Measurements from ENCODE around the gene BICD1.

The BICD1 gene

DNA sequence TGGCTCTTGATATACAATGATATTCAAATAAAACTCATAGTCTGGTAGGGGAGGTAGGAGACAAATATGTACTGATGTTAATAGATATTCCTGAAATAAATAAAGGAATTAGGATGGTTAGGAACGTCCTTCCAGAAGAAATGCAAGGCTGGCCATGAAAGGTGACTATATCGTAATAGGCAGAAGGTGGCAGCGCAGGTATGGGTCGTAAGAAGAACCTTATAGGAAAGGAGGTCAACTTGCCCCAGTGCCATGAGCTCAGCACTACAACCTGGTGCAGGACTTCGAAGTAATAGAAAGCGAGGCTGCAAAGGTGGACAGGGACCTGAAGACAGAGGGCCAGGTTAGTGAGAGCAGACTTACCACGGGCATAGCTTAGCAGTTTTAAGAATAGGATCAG lies 237.4 kb downstream of the BICD1 start:
- DNase-seq (ENCODE audit: low read depth), result no peak

DNA sequence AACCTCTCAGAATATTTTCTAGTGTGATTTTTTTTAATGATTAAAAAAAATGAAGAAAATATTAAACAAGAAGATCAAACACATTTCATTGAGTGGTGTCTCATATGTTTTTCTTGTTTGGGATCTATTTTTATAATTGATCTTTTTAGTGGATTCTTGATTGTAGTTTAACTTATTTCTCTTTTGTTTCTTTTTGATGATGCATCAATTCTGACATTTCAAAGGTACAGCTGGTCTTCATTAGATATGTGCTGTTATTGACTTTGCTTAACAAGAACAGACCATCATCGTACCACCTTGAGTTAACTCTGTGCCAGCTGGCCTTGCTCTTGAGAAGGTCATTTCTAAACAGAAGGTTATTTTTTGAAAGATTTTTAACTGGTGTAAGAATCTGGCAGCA lies 246.9 kb downstream of the BICD1 start:
- DNase-seq (ENCODE audit: low read depth), result no peak

DNA sequence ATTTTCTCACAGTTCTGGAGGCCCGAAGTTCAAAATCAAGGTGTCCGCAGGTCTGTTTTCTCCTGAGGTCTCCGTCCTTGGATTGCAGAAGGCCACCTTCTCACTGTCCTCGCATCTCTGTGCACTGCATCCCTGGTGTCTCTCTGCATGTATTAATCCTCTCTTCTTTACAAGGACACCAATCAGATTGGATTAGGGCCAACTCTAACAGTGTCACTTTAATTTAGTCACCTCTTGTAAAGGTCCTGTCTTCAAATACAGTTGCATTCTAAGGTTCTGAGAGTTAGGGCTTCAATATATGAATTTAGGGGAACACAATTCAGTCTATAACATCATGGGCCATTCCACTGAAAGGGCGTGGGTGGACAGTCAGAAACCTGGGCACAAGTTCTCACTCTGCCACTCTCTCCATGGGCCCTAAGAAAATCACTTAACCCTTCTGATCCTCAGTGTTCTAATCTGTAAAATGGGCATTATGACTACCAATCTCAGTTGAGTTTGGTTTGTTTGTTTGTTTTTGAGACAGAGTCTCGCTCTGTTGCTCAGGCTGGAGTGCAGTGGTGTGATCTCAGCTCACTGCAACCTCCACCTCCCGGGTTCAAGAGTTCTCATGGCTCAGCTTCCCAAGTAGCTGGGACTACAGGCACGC lies 251.1 kb downstream of the BICD1 start:
- DNase-seq (ENCODE audit: low read depth), result no peak

DNA sequence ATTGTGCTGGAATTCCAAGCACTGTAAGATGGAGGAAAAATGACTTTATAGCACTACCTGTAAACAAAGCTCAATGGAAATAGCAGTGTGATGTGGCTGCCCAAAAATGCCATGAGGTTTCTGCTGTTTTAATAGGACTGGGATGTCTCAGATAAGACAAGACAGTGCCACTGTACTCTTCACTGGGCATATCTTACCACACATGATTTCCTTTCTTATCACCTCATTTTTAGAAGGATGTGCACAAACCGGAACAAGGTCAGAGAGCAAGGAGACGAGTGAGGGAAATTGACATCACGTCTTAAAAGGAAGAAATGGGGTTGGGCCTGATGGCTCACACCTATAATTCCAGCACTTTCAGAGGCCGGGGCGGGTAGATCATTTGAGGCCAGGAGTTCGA lies 254.3 kb downstream of the BICD1 start:
- no peak for DNase-seq (ENCODE audit: low read depth)

DNA sequence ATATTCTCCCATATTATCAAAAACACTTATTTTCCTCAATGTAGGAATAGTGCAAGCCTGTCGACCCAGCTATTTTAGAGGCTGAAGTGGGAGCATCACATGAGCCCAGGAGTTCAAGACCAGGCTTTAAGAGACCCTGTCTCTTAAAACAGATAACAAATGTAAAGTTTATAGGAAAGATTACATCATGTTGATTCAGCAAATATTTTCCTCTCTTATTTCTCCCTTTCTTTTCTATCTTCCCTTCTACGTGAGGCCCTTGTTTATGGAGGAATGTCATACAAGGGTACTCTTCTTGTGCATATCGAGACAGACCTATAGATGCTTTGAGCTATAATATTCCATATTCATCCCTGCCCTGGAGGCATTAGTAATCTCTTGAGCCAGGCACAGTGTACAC lies 256.2 kb downstream of the BICD1 start:
- no peak for DNase-seq (ENCODE audit: low read depth)

DNA sequence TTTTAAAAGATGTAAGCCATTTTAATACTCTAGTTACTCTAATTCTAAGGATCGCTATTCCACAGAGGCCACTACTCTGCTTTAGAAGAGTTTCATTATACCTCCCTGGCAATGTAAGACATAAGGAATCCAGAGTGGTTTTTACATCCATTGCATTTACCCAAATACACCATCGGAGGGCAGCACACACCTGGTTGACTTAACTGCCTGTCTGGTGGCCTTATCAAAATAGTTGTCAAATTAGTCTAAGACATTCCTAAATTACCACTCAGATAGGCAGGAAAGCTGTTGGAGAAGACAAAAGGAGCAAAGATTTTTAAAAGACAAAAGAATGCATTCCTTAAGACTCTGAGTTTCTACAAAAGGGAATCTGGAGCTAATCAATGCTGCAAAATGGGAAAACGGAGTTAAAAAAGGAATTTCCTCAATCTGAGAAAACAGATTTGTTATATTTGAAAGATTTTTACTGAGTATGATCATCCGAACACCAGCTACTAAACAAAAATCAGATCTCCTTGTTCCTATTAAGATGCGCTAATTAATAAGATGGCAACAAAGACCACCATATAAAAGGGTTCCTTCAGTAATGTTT lies 258.9 kb downstream of the BICD1 start:
- no peak for DNase-seq (ENCODE audit: low read depth)

DNA sequence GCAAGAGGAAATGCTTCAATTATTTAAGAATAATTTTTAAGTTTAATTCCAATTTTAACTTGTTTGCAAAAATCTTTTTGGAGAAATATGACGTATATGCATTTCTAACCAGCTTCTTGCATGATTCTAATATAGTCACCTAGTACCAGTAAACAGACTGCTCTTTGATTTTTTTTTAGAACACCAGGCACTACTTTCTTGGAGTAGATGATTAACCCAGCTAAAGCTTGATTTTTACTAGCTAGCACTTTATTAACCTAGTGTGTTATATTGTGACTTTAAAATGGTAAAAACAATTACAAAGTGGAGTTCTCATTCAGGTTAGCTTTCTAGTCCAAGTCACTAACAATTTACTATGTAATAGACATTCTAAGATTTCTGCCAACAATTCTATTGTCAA lies 260.1 kb downstream of the BICD1 start:
- DNase-seq (ENCODE audit: low read depth), result no peak

DNA sequence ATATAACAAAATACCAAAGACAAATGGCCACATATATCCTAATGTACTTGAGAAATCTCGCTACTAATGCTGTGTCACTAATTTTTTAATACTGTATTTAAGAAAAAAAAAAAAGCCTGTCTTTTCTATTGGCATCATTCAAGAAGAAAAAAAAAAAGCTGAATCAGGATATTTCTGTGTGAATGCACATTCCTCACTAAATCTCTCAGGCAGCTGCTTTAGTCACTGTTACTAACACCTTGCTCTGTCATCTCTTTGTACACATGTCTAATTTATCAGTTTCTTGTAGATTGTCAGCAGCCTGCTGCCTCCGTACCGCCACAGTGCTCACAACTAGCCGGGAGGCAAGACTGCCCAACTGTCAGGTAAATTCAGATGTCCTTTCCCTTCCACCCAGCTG lies 260.7 kb downstream of the BICD1 start:
- no peak for DNase-seq (ENCODE audit: low read depth)

DNA sequence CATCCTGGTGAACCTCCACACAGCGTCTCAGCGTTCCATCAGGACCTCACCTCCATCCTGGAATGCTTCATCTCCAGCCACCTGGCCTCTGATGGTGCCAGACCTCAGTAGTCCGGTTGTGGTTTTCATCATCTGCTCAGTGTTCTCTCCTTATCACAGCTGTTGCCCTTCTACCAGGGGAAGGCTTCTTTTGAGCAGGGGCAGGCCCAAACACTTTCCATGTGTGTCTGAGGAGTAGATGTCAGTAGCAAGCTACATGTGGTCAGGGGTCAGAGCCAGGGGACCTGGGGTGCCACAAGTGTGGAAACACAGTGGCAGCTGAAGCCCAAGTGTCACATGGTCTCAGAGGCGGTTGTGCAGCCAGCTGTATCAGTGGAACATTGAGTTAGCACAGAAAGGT lies 262.6 kb downstream of the BICD1 start:
- DNase-seq (ENCODE audit: low read depth), result no peak

DNA sequence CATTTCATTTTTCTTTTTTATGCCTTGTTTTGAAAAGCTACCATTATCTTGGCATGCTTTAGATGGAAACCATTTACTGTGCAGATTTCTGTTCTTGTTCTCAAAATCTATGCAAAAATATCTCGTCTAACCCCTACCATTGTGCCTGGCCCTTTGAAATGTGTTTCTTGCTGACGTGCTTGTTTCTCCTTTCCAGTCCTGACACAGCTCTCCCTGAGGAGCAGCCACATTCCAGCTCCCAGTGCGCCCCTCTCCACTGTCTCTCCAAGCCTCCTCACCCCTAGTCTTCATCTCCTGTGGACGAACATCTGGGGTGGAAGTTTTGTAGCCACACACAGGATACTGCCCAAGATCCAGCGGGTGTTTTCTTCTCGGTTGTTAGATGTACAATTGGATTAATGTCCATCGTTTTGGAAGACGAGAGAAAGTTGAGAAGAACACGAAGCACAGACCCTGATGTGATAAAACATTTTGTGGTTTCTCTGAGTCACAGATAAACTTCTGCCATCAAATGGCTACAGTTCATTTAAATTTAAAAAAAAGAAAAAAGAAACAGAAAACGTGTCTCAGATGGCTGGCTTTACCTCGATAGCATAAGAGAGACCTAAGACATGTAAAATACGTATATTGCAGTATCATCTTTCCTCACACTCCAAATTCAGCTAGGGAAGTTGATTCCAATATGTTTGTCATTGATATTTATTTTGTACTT lies 270.9 kb downstream of the BICD1 start:
- DNase-seq (ENCODE audit: low read depth), result no peak

DNA sequence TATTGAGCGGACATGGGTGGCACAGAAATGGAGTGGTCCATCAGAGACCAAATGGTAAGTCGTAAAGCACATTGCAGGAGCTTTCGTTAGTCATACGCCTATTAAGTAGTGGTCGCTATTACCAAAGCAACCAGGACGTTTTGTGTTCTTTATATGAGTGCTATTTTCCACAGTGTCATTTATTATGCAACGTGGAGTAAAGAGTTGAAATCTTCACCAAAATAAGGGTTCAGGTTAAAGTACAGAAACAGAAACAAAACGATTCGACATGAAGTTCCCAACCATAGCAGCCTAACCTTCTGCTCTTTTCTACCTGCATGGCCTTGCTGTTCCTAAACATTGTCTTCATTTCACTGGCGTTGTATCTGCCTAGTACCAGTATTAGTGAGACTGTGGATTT lies 272.6 kb downstream of the BICD1 start:
- no peak for DNase-seq (ENCODE audit: low read depth)

DNA sequence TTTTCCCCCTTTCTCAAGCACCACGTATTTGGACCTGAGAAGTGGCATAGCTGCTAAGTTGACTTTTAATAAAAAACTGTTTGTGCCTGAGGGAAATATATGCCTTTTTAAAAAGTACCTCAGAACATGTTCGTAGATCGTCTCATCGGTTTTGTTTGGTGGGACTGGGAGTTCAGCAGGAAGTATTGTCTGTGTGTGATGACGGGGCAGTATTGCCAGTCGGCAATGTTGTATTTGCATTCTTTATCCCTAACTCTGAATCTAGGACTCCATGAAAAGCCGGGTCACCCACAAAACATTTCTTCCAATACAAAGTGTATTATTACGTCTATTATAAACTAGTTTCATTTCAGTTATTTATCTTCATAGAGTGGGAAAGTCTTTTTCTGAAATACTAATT lies 273.0 kb downstream of the BICD1 start:
- DNase-seq (ENCODE audit: low read depth), result no peak

DNA sequence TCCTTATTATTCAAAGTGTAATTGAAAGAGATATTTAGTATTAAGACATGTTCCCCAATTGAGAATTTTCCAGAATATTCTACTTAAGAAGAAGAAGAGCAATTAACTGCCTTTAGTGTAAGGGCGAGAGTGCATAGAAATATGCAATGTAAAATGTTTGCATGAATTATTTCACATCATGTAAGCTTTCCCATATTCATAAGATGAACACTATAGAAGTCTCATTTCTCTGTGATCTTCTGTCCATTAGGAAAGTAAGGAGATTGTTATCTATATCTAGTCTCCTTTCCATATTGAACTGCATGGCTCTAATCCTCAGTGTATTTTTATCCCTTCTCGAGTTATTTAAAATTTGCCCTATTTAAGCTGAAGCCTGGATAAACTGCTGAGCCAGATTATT lies 275.6 kb downstream of the BICD1 start:
- DNase-seq (ENCODE audit: low read depth), result no peak

DNA sequence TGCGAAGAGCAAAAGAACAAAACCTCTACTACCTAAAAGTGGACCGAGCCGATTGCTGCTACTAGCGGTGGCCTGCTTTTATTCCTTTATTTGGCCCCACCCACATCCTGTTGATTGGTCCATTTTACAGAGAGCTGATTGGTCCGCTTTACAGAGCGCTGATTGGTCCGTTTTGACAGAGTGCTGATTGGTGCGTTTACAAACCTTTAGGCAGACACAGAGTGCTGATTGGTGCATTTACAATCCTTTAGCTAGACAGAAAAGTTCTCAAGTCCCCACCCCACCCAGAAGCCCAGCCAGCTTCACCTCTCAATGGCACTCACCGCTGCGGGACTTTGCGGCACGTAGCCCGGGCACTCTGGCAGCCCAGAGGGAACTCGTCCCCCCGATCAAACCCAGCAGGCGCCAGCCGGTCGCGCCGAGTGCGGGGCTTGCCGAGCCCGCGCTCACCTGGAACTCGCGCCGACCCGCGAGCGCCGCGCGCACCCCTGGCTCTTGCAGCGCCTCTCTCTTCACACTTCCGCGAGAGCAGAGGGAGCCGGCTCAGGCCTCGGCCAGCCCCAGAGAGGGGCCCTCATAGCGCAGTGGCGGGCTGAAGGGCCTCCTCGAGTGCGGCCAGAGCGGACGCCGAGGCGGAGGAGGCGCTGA lies 284.0 kb downstream of the BICD1 start:
- DNase-seq (ENCODE audit: low read depth), result no peak

DNA sequence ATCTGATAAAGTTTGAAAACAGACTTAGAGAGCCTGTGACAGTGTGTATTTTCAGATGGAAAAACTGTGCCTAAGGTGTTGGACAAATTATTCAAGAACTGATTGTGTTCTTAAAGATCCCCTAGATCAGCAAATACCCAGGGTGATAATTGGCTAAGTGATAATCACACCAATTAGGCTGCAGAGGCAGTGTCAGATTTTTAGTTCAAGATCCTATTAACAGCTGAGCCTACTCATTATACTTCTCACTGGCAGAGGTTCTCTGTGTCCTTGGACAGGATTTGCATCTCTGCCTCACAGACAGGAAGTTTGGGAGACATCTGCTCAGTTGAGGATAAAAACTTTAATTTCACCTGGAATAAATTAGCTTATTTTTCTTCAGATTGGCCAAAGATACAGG lies 288.4 kb downstream of the BICD1 start:
- no peak for DNase-seq (ENCODE audit: low read depth)

DNA sequence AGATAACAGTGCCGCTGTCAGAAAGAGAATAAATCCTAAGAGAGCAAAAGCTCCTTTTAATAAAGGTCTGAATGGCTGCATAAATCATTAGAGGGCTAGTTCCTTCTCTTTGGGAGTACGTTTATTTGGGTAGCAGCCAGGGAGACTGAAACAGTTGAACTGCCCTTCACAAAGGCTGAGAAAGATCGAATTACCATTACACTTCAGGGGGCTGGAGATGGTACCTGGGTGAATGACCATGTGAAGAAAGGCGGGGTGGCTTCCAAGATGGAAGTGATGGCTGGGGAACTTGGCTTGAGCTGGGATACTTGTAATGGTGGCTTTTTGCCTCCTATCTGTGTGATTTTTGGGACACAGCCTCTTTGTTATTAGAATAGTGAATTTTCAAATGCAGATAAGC lies 291.0 kb downstream of the BICD1 start:
- no peak for DNase-seq (ENCODE audit: low read depth)

DNA sequence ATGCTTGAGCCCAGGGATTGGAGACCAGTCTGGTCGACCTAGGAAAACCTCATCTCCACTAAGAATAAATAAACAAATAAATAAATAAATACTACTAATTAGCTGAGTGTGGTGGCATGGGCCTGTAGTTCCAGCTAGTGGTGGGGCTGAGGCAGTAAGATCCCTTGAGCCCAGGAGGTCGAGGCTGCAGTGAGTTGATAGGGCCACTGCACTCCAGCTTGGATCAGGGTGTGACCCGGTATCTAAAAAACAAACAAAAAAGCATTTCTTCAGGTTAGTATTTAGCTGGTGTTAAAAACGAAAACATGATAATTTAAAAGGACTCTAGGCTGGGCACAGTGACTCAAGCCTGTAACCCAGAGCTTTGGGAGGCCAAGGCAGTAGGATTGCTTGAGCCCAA lies 291.5 kb downstream of the BICD1 start:
- DNase-seq (ENCODE audit: low read depth), result no peak

DNA sequence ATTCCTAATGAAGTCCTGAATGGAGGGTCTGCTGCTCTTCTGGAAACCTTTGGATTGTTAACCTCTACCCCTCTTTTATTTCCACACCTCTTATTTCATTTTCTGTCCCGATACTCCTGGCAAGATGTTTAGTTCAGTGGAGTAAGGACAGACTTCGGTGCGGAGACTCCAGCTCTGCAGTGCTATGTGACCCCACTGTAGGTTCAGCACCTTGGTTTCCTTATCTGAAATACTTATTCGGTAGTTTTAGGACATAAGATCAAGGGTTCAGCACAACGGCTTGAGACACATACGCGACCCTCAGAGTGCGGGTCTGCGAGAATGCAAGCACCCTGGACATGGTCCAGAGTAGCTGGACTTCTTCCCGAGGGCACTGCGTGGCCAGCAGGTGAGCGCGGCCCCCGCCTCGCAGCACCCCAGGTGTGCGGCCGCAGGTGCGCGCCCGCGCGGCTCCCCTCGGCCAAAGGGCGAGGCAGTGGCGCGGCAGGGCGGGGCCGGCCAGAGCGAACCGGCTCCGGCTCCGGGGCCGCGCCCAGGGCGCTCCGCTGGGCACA lies 292.2 kb downstream of the BICD1 start:
- DNase-seq (ENCODE audit: low read depth), result no peak

DNA sequence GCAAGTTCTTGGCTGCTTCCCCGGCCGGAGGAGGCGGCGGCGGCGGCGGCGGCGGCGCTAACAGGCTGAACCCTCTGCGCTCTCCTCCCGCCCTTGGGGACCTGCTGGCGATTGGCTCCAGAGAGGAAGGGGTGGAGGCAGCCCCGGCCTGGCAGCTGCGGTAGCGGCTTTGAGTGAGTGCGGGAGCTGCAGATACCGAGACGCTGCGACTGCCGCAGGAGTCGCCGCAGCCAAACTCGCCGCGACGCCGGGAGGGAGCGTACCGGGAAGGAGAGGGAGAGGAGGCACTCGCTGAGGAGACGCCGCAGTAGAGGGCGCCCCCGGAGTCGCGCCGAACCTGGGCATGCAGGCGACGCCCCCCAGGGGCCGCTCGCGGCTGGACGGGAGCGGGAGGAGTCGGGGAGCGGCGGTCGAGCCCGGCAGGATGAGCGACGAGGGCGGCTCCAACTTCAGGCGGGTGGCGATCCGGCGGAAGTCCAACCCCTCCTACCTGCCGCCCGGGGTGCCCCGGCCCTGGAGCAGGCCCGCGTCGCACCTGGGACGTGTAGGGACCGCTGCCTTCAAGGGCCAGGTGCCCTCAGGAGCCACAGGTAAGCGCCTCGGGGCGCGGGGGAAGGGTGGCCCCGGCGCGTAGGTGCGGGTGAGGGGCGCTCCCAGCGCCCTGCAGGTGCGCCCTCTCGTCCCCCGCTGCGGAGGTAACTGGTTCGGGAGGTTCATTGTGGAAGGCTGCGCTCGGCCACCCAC lies 292.9 kb downstream of the BICD1 start, which contains the start of gene FGD4:
FGD4 (plus strand) TSS at position 189 of the 744 bp plus-strand sequence.
- peak; percentile 19 for DNase-seq (ENCODE audit: low read depth)

DNA sequence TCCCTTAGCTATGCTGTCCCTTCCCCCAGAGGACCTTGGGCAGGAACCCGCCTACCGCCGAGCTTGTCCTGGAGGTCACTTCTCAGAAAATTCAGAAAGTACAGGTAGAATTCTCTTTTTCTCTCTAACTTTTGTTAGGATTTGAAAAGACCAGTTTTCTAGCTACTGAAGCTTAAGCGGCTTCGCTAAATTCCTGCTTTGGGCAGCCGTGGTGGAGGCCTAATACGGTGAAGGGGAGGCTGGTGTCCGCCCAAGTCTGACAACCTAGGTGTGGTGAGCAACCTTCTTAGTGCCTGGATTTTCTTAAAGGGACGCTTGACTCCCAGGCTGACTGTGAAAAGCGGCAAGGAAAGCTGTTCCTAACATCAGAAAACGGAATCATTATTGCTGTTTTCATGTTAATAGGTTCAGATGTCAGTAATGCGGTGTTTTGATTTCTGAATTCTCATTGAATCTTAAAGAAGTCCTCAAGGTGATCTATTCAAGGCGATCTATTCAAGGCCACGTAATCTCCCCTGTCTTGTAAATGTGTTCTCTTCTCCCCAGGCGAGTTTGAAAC lies 293.5 kb downstream of the BICD1 start:
- DNase-seq (ENCODE audit: low read depth), result no peak

DNA sequence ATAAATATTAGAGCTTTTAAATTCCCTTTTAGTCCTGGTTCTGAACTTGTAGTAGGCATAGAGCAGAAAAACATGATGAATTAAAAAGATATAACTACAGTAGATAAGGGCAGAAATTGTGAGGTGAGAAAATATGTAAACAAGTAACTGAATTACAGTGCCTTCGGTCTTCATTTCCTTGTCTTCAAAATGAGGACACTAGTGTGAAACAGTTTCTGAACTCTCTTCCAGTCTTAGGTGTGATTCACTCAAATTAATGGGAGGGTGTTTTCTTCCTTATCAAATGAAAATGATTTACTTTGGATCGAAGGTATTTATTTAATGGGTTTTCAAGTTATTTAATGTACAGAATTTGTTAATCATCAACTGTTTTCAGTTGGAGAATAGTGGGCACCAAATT lies 294.2 kb downstream of the BICD1 start:
- no peak for DNase-seq (ENCODE audit: low read depth)

DNA sequence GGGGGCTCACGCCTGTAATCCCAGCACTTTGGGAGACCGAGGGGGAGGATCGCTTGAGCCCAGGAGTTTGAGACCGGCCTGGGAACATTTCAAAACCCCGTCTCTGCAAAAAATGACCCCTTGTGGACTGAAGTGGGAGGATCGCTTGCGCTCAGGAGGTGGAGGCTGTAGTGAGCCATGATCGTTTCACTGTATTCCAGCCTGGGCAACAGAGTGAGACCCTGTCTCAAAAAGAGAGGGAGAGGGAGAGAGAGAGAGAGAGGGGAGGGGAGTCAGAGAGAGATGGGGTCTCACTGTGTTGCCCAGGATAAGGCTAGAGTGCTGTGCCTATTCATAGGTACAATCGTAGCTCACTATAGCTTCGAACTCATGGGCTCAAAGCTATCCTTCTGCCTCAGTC lies 295.5 kb downstream of the BICD1 start:
- no peak for DNase-seq (ENCODE audit: low read depth)

Data from stimulated activated CD8-positive, alpha-beta memory T cell treated with anti-CD3 and anti-CD28 coated beads, Interleukin-15, amount 100 ng/mL, for 24 hours (primary cell).